T47D (cell line): ENCODE data around the gene OR10X1.

ENCODE experiments used
- DNase-seq, 2 experiments: peaks; one replicate each; pipeline versions ENCODE4 v3.0.0 to v3.0.0-alpha.2; 2011 to 2012; ENCODE audit warnings: low read depth in 1 of 2, low spot score in 1 of 2
- JUND ChIP-seq: IDR thresholded peaks from 2 replicates; pipeline ENCODE4 v1.6.1; 2012; ENCODE audit warnings: low read depth
- in situ Hi-C: cut with HindIII; loops from 2 replicates; pipeline ENCODE4 v1.10.0; 2016; ENCODE audit warnings: low sequenced_read_pairs, low pct_unique_long_range_greater_than_20kb

Gene OR10X1

DNA sequence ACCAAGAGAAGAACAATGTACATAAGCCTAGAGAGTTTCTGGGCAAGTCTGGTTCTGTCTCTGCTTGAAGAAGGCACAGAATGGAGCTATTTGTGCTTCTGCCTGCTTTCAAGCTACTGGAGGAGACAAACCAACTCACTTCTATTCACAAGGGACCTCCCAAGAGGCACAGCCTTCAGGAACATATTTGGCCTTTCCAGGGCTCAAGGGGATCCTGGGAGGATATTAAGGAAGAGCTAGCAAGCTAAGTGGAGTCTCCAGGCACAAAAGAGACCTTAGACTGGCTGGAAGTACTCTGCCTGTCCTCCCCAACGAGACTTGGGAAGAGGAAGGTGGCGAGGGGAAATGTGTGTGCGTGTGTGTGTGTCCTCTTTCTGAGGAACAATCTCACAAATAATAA, 25.3 kb downstream of the OR10X1 start, which contains the start of gene OR6Y1:
Gene OR6Y1 (minus strand): TSS at position 54 of the 400 bp plus-strand sequence. CDS start 6,300 bp downstream, outside the sequence.
- TF ChIP-seq JUND = no peak
- no peak for DNase-seq
- in situ Hi-C loops = no loop called here

DNA sequence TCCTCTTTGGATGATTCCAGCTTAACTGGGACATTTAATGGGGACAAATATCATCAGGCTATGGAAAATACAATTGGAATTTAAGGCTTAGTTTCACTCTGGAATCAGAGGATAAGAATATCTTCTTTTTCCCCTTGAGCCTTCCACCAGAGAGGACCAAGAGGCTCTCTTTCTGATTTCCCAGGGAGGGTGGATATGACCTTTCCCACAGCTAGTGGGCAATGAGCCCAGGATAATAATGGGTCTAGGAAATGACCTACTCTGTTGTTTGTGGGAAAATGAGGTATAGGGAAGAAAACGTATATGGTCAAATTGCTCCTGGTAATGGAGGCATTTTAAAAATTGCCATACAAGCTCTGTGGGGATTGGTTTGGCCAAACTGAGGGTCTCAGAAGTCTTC, 27.4 kb downstream of the OR10X1 start:
- no peak for DNase-seq
- in situ Hi-C loops = no loop called here
- no peak for TF ChIP-seq JUND

DNA sequence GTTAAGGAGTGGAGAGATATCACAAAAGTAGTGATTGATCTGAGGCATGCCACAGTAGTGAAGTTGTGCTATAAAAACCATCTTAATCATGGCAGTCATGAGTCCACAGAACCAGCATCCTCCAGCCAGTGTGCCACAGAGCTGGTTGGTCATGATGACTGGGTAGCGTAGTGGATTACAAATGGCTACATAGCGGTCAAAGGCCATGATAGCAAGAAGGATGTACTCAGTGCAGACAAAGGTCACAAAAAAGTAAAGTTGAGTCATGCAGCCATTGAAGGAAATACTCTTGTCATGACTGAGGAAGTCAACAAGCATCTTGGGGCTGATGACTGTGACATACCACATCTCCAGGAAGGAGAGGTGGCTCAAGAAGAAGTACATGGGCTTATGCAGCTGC, 32.2 kb downstream of the OR10X1 start:
- no peak for TF ChIP-seq JUND
- in situ Hi-C loops = no loop called here
- no peak for DNase-seq

DNA sequence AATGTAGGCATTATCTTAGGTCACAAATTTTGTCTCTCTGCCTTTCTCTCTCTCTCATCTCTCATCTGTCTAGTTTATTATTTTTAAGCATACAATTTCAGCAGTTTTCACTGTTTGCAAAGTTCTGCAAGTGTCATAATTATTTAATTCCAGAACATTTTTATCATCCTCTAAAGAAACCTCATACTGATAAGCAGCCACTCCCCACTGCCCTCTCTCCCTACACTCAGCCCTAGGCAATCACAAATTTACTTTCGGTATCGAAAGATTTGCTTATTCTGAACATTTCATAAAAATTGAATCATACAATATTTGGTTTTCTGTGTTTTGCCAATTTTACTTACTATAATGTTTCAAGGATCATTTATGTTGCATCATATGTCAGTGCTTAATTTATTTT, 42.1 kb downstream of the OR10X1 start:
- in situ Hi-C loops = no loop called here
- no peak for TF ChIP-seq JUND
- no peak for DNase-seq

DNA sequence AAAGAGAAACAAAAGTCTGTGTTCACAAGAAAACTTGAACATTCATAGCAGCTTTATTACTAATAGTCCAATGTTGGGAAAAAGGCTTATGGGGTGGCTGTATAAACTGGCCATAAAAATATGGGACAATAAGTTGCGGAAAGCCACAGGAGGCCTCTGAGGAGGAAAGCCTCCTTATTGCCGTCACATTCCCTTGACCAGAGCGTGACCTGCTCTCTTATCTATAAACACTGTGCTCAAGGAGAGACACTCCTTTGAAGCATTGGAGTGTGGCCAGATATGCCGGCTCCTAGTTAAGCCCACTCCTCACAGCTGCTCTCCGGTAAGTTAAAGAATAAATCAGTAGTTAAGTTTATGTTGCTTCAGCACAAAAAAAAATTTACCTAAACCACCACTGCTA, 45.2 kb downstream of the OR10X1 start:
- no peak for DNase-seq
- in situ Hi-C loops = no loop called here
- no peak for TF ChIP-seq JUND
